Stimulated activated CD4-positive, alpha-beta T cell treated with anti-CD3 and anti-CD28 coated beads, Interleukin-4, amount 100 ng/mL, for 1 hour (primary cell): ENCODE measurements around the gene ARPC1B.
A peak's percentile ranks its signal among the peaks of the same experiment; 100 is the strongest.
"Not testable (repeated sequence)": the region's sequence is repeated elsewhere in the genome, so short reads cannot be mapped to it uniquely, and the experiment has no call there.

Experiments used
- DNase-seq: peaks from one replicate; pipeline ENCODE4 v3.0.0-alpha.2; 2020

The ARPC1B gene

GRCh38 chr7:99415513-99416127 lies 41.1 kb downstream of the ARPC1B start:
- not testable (repeated sequence) for DNase-seq

DNA sequence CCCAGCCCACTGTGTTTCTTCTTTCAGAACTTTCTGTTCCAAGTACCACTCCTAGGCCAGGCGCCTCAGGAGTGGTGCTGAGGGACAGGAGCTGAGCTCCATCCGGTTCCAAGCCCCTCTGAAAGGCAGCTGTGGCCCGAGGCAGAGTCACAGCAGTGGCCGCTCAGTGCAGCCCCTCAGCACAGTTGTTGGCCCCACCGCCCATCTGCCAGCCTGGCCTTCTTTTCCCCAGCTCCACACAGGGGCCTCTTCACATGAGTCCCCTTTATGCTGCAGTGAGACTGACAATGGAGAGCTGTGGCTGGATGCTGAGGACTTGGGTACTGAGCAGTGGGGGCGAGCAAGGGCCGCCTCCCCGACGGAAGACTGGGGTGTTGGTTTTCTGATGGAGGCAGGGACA lies 43.7 kb downstream of the ARPC1B start:
- no peak for DNase-seq

- no peak for DNase-seq
Observed at GRCh38 chr7:99419323-99420021, 44.9 kb downstream of the ARPC1B start.

- no peak for DNase-seq
Observed at GRCh38 chr7:99420213-99420612, 45.7 kb downstream of the ARPC1B start.

DNA sequence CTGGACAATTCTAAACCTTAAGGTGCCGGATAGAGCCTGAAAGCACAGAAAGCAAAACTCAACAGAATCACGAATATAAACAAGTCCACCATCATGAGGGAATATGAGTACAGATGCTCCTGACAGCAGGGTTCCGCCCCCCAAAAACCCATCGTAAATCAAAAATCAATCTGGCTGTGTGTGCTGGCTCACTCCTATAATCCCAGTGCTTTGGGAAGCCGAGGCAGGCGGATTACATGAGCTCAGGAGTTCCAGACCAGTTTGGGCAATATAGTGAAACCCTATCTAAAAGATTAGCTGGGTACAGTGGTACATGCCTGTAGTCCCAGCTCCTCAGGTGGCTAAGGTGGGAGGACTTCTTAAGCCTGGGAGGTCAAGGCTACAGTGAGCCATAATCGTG lies 46.5 kb downstream of the ARPC1B start:
- no peak for DNase-seq

- DNase-seq = no peak
Observed at GRCh38 chr7:99422186-99422585, 47.7 kb downstream of the ARPC1B start.

DNA sequence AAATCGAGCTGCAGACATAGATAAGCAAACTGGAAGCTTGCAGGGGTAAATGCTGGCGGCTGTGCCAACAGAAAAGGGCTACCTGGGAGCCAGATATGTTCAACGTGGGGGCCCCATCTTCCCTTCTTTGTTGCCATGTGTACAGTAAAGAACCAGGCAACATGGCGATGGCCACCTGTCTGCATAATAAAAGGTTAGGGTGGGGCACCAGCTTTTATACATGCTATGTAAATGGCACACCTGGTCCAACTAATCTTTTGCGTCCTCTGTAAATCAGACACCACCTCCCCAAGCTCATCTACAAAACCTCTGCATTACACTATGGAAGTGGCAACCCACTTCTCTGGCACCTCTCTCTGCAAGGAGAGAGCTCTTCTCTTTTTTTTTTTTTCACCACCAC lies 48.1 kb downstream of the ARPC1B start:
- no peak for DNase-seq

- no peak for DNase-seq
Observed at GRCh38 chr7:99424932-99425730, 50.6 kb downstream of the ARPC1B start.

- DNase-seq = no peak
Observed at GRCh38 chr7:99428972-99429566, 54.5 kb downstream of the ARPC1B start.

- no peak for DNase-seq
Observed at GRCh38 chr7:99429756-99430155, 55.2 kb downstream of the ARPC1B start.

- DNase-seq = not testable (repeated sequence)
Observed at GRCh38 chr7:99431756-99432540, 57.4 kb downstream of the ARPC1B start.

DNA sequence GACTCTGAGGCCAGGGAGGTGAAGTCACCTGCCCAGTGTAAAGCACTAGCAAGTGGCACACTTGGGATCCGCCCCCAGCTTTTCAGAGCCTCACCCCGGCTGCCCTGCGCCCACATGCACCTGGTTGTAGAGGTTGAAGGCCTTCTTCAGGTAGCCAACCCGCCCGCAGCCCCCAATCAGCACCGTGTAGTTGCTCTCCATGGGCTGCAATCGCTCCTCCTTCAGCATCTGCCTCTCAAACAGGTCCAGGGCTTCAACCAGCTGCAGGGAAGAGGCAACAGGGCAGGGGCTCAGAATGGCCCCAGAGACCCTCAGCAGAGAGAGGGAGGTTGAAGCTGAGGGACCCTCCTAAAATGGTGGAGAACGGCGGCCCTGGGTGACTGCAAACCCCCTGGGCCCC lies 58.6 kb downstream of the ARPC1B start:
- no peak for DNase-seq

DNA sequence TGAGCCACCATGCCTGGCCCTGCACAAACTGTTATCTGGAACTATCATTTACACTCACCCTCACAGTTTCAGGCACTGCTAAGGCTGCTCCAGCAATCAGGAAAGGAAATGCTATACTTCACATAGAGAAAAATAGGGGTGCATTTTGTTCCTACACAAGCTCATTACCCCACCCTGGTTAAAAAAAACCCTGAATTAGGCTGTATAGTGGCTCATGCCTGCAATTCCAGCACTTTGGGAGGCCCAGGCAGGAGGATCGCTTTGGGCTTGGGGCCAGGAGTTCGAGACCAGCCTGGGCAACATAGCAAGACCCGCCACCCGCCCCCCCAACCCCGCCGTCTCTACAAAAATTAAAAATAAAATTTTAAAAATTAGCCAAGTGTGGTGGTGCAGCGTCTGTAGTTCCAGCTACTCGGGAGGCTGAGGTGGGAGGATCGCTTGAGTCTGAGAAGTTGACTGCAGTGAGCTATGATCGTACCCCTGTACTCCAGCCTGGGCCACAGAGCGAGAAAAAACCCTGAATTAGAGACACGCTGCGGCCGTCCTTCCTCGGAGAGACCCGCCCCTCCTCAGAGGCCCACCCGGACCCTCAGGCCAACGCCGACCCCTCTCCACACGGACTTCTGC lies 63.5 kb downstream of the ARPC1B start:
- no peak for DNase-seq

GRCh38 chr7:99438573-99439480 lies 64.3 kb downstream of the ARPC1B start, which contains the start of the genes CPSF4 and PTCD1:
Gene CPSF4 (plus strand): TSS chr7:99438943. CDS start chr7:99439083, 140 bp downstream.
Gene PTCD1 (minus strand): TSS chr7:99438798. CDS start chr7:99435242, 3,556 bp downstream.
- DNase-seq = peak; percentile 94

DNA sequence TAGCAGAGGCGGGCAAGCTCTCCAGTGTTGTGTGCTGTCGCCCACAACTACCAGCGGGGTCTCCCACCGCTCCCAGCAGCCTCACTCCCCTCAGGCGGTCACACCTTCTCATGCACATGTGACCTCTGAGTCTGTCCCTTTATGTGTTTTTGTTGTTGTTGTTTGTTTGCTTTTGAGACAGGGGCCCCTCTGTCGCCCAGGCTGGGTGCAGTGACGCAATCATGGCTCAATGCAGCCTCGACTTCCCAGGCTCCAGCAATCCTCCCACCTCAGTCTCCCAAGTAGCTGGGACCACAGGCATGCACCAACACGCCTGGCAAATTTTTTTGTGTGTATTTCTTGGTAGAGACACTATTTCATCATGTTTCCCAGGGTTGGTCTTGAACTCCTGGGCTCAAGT lies 65.7 kb downstream of the ARPC1B start:
- no peak for DNase-seq
